Stimulated activated CD8-positive, alpha-beta memory T cell treated with anti-CD3 and anti-CD28 coated beads, Interleukin-12 subunit alpha, Interleukin-12 subunit beta, amount 100 ng/mL, for 24 hours (primary cell): ENCODE data around the gene CRADD.

Experiments
- DNase-seq: peaks from one replicate; pipeline ENCODE4 v3.0.0-alpha.2; 2020; ENCODE audit errors: extremely low read depth

CRADD gene

GRCh38 chr12:93671044-93671443, 6.1 kb upstream of the CRADD start:
- no peak for DNase-seq

- no peak for DNase-seq
Observed at GRCh38 chr12:93673084-93673483, 4.1 kb upstream of the CRADD start.

GRCh38 chr12:93674386-93674785, 2.8 kb upstream of the CRADD start:
- DNase-seq = no peak

GRCh38 chr12:93676408-93677194, 574 bp upstream of the CRADD start:
- DNase-seq = no peak

- no peak for DNase-seq
Observed at GRCh38 chr12:93678779-93679178, 1.6 kb downstream of the CRADD start.

- DNase-seq = no peak
Observed at GRCh38 chr12:93679308-93679925, 2.2 kb downstream of the CRADD start.

GRCh38 chr12:93680006-93680405, 2.8 kb downstream of the CRADD start:
- DNase-seq = no peak

GRCh38 chr12:93682846-93683261, 5.7 kb downstream of the CRADD start:
- DNase-seq = no peak

- no peak for DNase-seq
Observed at GRCh38 chr12:93683410-93683809, 6.2 kb downstream of the CRADD start.

- no peak for DNase-seq
Observed at GRCh38 chr12:93684716-93685115, 7.5 kb downstream of the CRADD start.

GRCh38 chr12:93686572-93687356, 9.6 kb downstream of the CRADD start:
- DNase-seq = no peak

GRCh38 chr12:93689076-93689834, 12.1 kb downstream of the CRADD start:
- no peak for DNase-seq

GRCh38 chr12:93696462-93696861, 19.3 kb downstream of the CRADD start:
- DNase-seq = no peak

GRCh38 chr12:93698307-93699092, 21.3 kb downstream of the CRADD start:
- DNase-seq = no peak

GRCh38 chr12:93699271-93700145, 22.3 kb downstream of the CRADD start:
- DNase-seq = no peak

GRCh38 chr12:93702707-93703315, 25.6 kb downstream of the CRADD start:
- DNase-seq = no peak

GRCh38 chr12:93704122-93704521, 26.9 kb downstream of the CRADD start:
- DNase-seq = no peak

- no peak for DNase-seq
Observed at GRCh38 chr12:93704625-93705024, 27.4 kb downstream of the CRADD start.

- no peak for DNase-seq
Observed at GRCh38 chr12:93705237-93705636, 28.1 kb downstream of the CRADD start.

- no peak for DNase-seq
Observed at GRCh38 chr12:93706387-93706786, 29.2 kb downstream of the CRADD start.
